Measurements from ENCODE around the gene AQP12A.

DNA sequence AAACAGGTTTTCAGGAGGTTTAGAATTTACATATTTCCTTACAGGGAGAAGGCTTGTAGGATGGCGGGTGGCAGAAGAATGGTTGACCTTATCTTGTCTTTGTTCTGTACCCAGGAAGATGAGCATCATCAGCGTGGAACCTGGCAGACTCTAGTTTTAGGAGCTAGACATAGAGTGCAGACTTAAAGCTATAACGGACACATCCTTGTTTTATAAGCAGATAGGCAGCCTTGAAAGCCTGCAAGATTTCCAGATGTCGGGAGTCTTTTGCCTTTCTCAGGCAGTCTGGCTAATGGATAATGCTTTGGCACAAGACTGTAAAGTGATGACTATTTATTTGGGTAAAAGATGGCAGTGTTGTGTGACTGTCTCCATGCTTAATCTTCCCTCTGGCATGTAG is 20.7 kb upstream of the AQP12A start:
- TF ChIP-seq ZNF217 (IDR thresholded peaks at IDR 0.05): no peak
- TF ChIP-seq TBL1XR1 (IDR thresholded peaks at IDR 0.05; ENCODE audit: low read depth, low read length): no peak
- no peak for TF ChIP-seq EP300 (IDR thresholded peaks at IDR 0.05; ENCODE audit: borderline replicate concordance in 1 of 2, control insufficient read depth in 1 of 2, low read depth in 2 of 2, low read length in 2 of 2)
- TF ChIP-seq, protein P1, sequence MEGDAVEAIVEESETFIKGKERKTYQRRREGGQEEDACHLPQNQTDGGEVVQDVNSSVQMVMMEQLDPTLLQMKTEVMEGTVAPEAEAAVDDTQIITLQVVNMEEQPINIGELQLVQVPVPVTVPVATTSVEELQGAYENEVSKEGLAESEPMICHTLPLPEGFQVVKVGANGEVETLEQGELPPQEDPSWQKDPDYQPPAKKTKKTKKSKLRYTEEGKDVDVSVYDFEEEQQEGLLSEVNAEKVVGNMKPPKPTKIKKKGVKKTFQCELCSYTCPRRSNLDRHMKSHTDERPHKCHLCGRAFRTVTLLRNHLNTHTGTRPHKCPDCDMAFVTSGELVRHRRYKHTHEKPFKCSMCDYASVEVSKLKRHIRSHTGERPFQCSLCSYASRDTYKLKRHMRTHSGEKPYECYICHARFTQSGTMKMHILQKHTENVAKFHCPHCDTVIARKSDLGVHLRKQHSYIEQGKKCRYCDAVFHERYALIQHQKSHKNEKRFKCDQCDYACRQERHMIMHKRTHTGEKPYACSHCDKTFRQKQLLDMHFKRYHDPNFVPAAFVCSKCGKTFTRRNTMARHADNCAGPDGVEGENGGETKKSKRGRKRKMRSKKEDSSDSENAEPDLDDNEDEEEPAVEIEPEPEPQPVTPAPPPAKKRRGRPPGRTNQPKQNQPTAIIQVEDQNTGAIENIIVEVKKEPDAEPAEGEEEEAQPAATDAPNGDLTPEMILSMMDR (IDR thresholded peaks at IDR 0.05 in 2 of 3, conservative IDR thresholded peaks at IDR 0.05 in 1 of 3; ENCODE audit: control insufficient read depth in 2 of 3, extremely low read depth in 1 of 3, insufficient read depth in 1 of 3, low read depth in 3 of 3, low read length in 3 of 3): no peak
- TF ChIP-seq MXI1 (IDR thresholded peaks at IDR 0.05; ENCODE audit: low read depth, low read length): no peak
- TF ChIP-seq RCOR1 (conservative IDR thresholded peaks at IDR 0.05; ENCODE audit: low read depth, low read length): no peak
- TF ChIP-seq, protein P2, sequence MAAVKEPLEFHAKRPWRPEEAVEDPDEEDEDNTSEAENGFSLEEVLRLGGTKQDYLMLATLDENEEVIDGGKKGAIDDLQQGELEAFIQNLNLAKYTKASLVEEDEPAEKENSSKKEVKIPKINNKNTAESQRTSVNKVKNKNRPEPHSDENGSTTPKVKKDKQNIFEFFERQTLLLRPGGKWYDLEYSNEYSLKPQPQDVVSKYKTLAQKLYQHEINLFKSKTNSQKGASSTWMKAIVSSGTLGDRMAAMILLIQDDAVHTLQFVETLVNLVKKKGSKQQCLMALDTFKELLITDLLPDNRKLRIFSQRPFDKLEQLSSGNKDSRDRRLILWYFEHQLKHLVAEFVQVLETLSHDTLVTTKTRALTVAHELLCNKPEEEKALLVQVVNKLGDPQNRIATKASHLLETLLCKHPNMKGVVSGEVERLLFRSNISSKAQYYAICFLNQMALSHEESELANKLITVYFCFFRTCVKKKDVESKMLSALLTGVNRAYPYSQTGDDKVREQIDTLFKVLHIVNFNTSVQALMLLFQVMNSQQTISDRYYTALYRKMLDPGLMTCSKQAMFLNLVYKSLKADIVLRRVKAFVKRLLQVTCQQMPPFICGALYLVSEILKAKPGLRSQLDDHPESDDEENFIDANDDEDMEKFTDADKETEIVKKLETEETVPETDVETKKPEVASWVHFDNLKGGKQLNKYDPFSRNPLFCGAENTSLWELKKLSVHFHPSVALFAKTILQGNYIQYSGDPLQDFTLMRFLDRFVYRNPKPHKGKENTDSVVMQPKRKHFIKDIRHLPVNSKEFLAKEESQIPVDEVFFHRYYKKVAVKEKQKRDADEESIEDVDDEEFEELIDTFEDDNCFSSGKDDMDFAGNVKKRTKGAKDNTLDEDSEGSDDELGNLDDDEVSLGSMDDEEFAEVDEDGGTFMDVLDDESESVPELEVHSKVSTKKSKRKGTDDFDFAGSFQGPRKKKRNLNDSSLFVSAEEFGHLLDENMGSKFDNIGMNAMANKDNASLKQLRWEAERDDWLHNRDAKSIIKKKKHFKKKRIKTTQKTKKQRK (IDR thresholded peaks at IDR 0.05; ENCODE audit: low read depth, low read length): no peak
- TF ChIP-seq ZNF24 (IDR thresholded peaks at IDR 0.05): no peak
- no peak for TF ChIP-seq POLR2A (IDR thresholded peaks at IDR 0.05; ENCODE audit: low read depth, low read length)
- no peak for TF ChIP-seq EZH2 (IDR thresholded peaks at IDR 0.05; ENCODE audit: borderline replicate concordance, control insufficient read depth, low read depth, low read length)
- no peak for TF ChIP-seq NRF1 (conservative IDR thresholded peaks at IDR 0.05; ENCODE audit: low read depth, low read length)
